GM18519 (cell line): ENCODE results near the gene FADS1.

Source experiments
- ATAC-seq: cut with Tn5 transposase; IDR thresholded peaks from one replicate; pipeline ENCODE4 v1.9.1; 2021; ENCODE audit warnings: mild to moderate bottlenecking, moderate library complexity; ENCODE audit not compliant: unreplicated experiment, low FRiP score

The FADS1 gene

DNA sequence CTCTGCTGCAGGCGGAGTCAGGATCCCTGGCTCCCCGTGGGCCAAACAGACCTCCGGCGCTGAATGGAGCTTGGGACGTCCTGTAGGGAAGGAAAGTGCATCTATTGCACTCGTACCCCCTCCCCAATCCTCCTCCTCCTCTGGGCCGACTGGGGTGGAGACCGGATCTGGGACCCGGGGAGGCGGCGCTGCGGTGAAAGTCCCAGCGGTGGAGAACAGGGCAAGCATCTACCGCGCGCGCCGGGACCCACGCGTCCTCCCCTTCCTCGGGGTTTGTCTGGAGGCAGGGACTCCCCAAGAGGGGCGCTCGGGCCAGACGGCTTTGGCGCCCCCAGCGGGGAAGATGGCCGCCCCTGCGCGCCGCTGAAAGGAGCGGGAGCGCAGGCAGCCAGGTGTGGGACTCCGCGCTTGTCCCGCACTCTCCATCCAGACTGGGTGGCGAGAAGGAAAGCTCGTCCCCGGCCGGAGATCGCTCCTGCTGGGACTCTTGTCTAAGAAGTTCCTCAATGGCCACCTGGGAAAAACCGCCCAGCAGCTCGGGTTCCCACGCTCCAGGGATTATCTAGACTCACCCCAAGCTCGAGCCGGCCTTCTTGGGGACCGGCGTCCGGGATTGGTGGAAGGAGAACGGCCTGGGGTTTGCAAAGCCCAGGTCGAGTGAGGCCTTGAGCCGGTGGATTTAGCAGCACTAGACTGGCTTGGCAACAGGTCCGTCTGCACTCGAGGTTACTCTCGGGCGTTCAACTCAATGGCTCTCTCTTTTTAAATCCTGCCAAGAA is 12.0 kb upstream of the FADS1 start:
- no peak for ATAC-seq

- no peak for ATAC-seq
Measured at GRCh38 chr11:61828379-61828628, 11.5 kb upstream of the FADS1 start.

DNA sequence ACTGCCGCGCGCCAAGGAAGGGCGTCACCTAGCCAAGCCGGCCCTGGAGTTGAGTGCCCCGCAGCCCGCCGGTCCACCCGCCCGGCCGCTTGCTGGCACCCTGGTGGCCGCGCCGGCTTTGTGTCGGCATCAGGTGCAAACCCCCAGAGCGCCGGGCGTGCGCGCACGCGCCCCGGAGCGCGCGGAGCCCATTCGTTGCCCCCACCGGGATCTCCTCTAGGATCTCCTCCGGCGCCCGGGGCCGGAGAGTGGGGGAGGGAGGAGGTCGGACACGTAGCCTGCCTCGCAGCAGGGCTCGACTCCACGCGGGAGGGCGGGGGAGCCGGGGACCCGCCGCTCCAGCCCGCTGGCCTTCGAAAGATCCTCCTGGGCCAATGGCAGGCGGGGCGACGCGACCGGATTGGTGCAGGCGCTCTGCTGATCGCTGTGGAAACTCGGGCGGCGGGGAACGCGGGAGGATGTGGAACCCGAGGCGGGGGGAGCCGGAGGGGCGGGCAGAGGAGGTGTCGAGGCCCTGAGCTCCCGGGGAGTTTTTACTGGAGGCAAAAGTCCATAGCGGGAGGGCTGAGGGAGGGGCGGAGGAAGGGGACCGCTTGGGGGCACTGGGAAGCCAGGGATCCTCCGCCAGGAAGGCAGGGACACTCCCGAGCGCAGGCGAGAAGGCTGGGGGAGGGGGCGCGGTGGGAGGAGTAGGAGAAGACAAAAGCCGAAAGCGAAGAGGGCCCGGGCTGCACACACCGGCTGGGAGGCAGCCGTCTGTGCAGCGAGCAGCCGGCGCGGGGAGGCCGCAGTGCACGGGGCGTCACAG is 11.0 kb upstream of the FADS1 start, which contains the start of gene FADS2:
Gene FADS2, plus strand, starts transcription at position 730 of the 808 bp plus-strand sequence. CDS start 91 bp downstream, outside the sequence.
- no peak for ATAC-seq

DNA sequence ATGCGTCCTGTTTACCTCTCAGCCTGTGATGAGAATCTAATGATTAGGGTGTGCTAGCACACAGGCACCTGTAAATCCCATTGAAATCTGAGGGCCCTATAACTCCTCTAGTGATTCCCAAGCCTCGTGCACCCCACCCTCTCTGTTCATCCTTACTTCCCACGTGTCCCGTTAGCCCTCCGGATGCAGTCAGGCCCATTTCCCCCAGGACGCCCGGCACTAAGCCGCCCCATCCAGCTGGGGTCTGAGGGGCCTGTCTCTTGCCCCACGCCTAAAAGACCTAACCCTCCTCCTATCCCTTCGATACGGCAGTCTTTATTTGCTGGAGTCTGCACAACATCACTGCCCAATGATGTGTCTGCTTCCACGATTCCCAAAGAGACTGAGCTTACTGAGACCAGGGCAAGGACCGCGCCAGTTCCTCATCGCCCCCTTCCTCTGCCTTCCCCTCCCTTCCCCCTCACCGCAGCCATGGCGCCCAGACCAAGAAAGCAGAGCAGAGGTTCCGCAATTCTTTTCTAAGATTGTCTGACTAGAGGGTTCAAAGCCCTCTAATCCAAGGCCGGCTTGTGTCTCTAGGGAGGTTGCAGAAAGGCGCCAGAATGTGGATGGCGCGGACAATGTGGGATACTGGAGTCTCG is 10.2 kb upstream of the FADS1 start:
- ATAC-seq: no peak

DNA sequence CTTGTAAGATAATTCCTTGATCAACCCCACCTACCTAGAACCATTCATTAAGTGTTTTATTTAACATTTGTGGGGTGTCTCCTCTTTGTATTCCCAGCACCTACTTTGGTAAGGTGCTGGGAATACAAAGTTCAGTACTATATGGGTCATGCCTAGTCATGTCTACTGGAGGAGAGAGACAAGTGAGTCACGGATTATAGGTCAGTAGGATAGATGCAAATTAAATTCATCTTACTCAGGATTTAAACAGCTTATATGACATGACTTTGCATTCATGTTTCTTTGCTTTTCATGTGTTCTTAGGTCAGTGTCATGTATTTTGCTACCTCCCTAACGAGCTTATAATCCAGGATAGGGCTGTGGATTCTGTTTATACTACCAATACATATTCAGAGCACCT is 3.4 kb upstream of the FADS1 start:
- no peak for ATAC-seq

DNA sequence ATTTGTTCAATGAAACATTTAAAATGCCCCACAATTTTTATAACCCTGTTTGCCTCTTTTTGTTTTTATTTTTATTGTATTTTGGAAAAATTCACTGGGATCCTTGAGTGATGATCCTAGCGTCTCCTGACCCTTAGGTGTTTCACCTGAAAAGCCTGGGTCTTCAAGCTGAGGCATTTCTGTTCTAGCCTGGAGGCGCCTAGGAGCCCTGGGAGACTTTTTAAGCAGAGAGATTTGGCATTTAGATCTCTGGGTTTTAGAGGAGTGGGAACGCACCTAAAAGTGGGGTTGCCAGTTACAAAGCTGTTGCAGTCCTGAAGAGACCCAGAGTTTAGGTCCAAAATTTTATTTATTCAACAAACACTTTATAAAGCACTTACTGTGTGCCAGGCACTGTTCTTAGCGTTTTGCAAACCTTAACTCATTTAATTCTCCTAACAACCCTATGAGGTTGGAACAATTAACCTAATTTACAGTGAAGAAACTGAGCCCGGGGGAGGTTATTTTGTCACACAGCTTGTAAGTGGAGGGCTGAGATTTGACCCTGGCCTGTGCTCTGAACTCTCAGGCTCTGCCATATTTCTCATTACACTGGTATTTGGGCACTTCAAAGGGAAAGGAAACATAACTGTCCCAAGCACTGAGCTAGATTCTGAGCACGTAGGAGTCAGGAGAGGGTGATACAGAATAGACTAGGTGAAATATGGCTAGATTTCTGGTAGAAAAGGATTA is 834 bp upstream of the FADS1 start:
- no peak for ATAC-seq

GRCh38 chr11:61815790-61816735 is 740 bp downstream of the FADS1 start:
- ATAC-seq: peak; percentile 5

- no peak for ATAC-seq
Measured at GRCh38 chr11:61814958-61815789, 1.6 kb downstream of the FADS1 start.

GRCh38 chr11:61814247-61814957 is 2.4 kb downstream of the FADS1 start:
- ATAC-seq: no peak

DNA sequence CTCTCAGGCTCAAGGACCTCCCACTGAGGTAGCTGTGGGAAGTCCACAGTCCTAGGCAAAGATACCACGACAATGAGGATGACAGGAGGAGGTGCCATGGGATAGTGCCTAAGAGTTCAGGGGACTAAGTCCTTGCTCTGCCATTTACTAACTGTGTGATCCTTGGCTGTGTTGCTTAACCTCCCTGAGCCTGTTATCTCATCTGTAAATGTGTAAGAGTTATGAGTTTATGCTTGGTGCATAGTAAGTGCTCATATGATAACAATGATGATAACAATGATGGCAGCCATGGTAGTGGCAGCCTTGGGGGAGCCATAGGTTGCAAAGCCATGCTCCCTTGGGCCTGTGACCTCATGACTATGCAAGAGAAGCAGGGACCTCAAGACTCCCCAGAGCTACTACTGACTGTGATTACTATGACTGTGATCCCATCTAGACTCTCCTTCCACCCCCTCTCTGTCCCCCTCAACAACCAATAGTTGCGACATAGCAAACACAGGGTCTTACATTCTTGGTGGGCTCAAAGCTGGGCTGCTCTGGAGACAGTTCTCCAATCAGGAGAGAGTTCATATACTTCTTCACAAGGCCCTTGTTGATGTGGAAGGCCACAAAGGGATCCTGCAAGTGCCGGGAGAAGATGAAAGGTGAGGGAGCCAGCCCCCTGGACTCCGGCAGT is 3.9 kb downstream of the FADS1 start:
- ATAC-seq: no peak

GRCh38 chr11:61811831-61812230 is 5.0 kb downstream of the FADS1 start:
- ATAC-seq: no peak

DNA sequence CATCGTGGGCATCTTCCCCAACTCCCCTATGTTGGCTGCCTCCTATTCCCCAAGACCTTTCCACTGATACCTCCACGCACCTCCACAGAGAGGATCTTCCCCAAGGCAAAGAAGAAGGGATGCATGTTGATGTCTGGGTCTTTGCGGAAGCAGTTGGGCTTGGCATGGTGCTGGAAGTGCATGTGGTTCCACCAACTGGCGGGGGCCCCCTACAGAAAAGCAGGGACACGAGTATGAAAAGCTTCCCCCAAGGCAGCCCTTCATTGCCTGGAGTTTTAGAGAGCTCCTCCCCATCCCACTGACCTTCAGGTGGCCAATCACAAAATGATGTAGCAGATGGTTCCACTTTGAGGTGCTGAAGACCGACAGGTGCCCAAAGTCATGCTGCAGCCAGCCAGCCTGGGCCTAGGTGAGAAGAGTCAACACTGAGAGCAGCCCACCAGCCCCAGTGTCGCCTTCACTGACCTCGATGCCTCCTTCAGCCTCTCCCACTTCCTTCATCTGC is 6.1 kb downstream of the FADS1 start:
- ATAC-seq: no peak

GRCh38 chr11:61806785-61807184 is 10.0 kb downstream of the FADS1 start:
- no peak for ATAC-seq

- no peak for ATAC-seq
Measured at GRCh38 chr11:61805146-61805545, 11.7 kb downstream of the FADS1 start.

DNA sequence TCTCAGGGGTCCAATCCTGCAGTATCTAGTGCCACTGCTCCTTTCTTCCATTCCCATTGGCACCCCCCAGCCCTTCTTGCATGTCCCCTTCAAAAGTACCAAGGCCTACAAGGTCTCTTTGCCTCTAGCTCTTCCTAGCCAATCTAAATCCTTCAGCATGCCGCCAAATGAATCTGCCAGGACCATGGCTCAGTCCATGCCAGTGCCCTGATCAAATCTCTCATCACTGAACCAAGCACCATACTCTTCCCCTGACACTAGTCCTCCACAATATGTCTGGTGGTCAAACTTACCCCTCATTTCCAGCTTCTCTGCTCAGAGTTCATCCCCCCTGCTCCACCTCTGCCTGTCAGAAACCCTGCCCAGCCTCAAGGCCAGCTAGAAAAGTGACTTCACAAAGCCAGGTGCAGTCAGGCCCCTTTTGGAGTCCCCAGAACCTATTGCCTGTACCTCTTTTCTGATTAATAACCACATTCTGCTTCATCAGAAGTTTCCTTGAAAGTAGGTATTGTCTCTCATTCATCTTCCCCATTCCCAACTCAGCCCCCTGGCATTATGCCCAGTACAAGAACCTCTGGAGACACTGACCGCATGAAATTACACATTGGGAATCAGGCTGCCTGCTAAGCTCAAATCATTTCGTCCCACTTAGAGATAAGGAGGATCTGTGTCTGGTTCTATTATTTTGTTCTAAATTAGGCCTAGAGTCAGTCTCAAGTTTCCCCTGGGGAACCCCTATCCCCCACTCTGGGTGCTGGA is 12.7 kb downstream of the FADS1 start:
- ATAC-seq: no peak

- no peak for ATAC-seq
Measured at GRCh38 chr11:61802605-61803004, 14.2 kb downstream of the FADS1 start.
